H7 (cell line): ENCODE measurements around the gene ALPL. TPM values are rescaled to one million over a fixed set of nuclear protein-coding genes. Genes with fewer than 3 reads are reported as not detected.
A peak's percentile ranks its signal among the peaks of the same experiment; 100 is the strongest.

Source experiments
- DNase-seq: peaks from one replicate; pipeline ENCODE4 v3.0.0; 2012
- H3K27me3 ChIP-seq: 2 replicates; pipeline ENCODE4 v1.6.0; 2011; ENCODE audit warnings: mild to moderate bottlenecking, low read length; ENCODE audit not compliant: control insufficient read depth, insufficient read depth
- H3K36me3 ChIP-seq: replicated peaks from 2 replicates; pipeline ENCODE4 v1.5.1; 2011; ENCODE audit warnings: low read length; ENCODE audit not compliant: control insufficient read depth, insufficient read depth
- H3K4me3 ChIP-seq: 2 replicates; pipeline ENCODE4 v1.5.1; 2011; ENCODE audit warnings: low read depth, mild to moderate bottlenecking, control low read depth, low read length, moderate library complexity; ENCODE audit not compliant: insufficient read depth
- total RNA-seq: library from RNA; depleted of rRNA; stranded (reverse); fragments of >200 nt; shearing (Covaris generic); gene quantifications from 2 replicates; pipeline ENCODE4 v1.2.3, GENCODE V29; 2014; rRNA removed

ALPL gene
- total RNA-seq, 1 experiment from 2014 or later = 187 TPM

- H3K4me3 ChIP-seq = peak overlapping the region; percentile 47
- DNase-seq = peak; percentile 59
- H3K27me3 ChIP-seq = peaks cover 13% of the 10 kb centered on the region
- H3K36me3 ChIP-seq = no peaks in the 10 kb centered on the region
Measured at GRCh38 chr1:21621761-21622436, 112.7 kb downstream of the ALPL start.

DNA sequence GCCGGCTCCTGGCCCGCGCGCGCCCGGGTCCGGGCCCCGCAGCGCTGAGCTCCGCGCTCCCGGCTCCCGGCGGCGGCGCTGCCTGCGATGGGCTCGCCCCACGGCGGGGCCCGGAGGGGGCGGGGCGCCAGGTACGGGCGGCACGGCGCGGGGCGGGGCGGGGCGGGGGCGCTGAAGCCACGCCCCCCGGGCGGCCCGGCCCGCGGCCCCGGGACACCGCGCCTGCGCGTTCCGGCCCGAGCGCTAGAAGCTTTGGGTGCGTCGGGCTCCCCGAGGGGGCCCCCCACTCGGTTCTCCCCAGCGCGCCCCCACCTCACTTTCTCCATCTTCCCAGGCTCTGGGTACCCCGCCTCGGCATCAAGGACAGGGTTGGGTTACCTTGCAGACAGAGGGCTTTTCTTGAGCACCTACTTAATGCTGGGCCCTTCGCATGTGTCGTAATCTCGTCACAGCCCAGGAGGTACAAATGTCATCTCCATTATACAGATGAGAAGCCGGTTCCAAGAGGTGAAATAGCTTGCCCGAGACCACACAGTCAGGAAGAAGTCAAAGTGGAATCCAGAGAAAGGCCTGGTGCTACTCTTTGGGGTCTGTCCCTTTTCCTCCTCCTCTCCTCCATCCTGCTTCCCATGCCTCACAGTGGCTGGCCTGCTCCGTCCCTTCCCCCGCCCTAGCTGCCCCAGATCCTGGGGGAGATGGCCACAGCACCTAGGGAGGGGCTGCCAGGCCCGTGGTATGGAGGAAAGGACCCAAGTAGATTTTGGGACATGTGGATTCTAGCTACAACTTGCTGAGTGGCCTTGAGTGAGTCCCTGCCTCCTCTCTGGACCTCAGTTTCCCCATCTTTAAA is 113.5 kb downstream of the ALPL start:
- peaks cover 13% of the 10 kb centered on the region for H3K27me3 ChIP-seq
- DNase-seq = peak; percentile 100
- no peaks in the 10 kb centered on the region for H3K36me3 ChIP-seq
- peak overlapping the region; percentile 47 for H3K4me3 ChIP-seq

DNA sequence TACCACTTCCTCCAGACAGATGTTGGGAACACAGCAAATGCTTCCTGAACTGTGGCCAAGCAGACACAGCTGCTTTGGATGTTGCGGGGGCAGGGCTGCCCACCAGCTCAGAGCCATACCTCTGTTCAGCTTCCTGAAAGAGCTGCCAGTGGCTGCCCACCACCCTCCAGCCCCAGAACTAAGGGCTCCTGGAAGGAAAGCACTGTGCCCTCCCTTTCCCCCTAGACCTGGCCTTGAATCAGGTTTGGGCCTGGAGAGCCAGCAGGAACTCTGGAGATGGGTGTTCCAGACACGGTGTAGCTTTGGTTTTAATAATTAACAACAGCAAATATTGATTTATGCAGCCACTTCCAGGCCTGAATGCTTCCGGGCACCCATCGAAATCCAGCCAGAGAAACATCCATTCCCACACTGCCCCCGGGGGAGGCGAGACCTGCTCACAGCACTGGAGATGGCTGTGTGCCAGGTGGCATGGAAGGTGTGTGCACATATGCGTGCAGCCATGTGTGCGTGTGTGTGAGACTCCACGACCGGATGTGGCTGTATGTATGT is 114.3 kb downstream of the ALPL start:
- peaks cover 12% of the 10 kb centered on the region for H3K27me3 ChIP-seq
- no peaks in the 10 kb centered on the region for H3K36me3 ChIP-seq
- no peak for DNase-seq
- no peak overlapping the region for H3K4me3 ChIP-seq

GRCh38 chr1:21624571-21625389 is 115.6 kb downstream of the ALPL start:
- Histone ChIP-seq H3K4me3 (no peak overlapping the region), H3K27me3 (peaks cover 9% of the 10 kb centered on the region), H3K36me3 (no peaks in the 10 kb centered on the region)
- DNase-seq = no peak

DNA sequence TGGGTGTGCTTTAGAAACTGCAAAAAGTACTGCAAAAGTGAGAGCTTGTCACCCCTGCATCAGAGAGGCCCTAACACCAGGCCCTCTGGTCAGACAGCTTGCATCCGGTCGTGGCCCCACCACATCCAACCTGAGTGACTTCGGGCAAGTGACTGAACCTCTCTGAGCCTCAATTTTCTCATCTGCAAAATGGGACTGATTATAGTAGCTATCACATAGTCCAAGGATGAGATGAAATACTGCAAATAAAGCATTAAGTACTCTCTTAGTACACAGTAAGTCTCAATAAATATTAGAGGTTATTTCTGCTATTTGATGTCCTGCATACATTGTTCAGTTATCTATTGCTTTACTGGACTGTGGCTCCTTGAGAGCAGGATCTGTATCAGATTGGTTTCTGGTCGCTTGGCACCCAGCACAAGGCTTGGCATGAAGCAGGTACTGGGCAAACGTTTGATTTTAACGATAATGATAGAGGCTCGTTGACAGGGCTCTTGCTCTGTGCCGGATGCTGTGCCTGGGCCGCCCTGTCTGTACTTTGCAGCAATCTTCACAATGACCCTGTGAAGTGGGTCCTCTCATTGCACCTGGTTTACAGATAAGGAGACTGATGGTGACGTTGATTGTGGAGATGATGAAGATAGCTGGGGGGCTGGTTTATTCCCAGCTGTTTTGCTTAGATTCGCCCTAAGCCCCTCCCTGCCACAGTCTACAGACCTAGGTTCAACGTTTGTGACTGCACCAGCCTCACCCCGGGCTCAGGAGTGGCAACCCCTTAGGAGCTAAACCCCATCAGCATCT is 116.4 kb downstream of the ALPL start:
- Histone ChIP-seq H3K27me3 (peaks cover 7% of the 10 kb centered on the region), H3K36me3 (no peaks in the 10 kb centered on the region), H3K4me3 (no peak overlapping the region)
- no peak for DNase-seq

GRCh38 chr1:21626921-21627339 is 117.7 kb downstream of the ALPL start:
- Histone ChIP-seq H3K27me3 (peaks cover 4% of the 10 kb centered on the region), H3K4me3 (no peak overlapping the region), H3K36me3 (no peaks in the 10 kb centered on the region)
- no peak for DNase-seq

Other genes with a start within 250 kb of the ALPL start
- 46.4 and 53.8 TPM in 2 replicates for gene ECE1, start 219.0 kb upstream of the ALPL start, total RNA-seq
- gene NBPF3, start 69.3 kb upstream of the ALPL start, total RNA-seq = 19.7 and 28.0 TPM in 2 replicates
- gene RAP1GAP, start 159.9 kb downstream of the ALPL start, total RNA-seq = 9.4 and 10.1 TPM in 2 replicates